PC-3 (cell line): ENCODE results near the gene FAM217A. TPM values are rescaled to one million over a fixed set of nuclear protein-coding genes. Genes with fewer than 3 reads are reported as not detected.

Experiments used
- ATAC-seq: fragments of 200-7000 bp; cut with Tn5 transposase; 2 replicates; pipeline ENCODE4 v1.9.1; 2020; ENCODE audit warnings: mild to moderate bottlenecking, moderate library complexity
- Bru-seq: library from RNA; stranded (reverse); fragments of 400-500 nt; gene quantifications from one replicate; lab custom pipeline; 2021; lab: Mats Ljungman, UMichigan
- BruChase-seq, 2 experiments: library from RNA; stranded (reverse); fragments of 400-500 nt; gene quantifications; one replicate each; lab custom pipeline; 2021; lab: Mats Ljungman, UMichigan
- BruUV-seq: library from RNA; stranded (reverse); fragments of 400-500 nt; replicated peaks from 2 replicates; lab custom pipeline; 2021; lab: Mats Ljungman, UMichigan
- CTCF ChIA-PET: fragments of 300-600 bp; sonication (Branson Sonifier 250); formaldehyde crosslinking; loops from one replicate; lab custom pipeline; 2022; ENCODE audit warnings: antibody characterized with exemption; lab: Charles Lee
- POLR2A ChIA-PET: fragments of 300-600 bp; sonication (Branson Sonifier 250); formaldehyde crosslinking; loops from one replicate; lab custom pipeline; 2022; ENCODE audit warnings: antibody characterized with exemption; ENCODE audit not compliant: unreplicated experiment; lab: Charles Lee
- DNase-seq: peaks from one replicate; pipeline ENCODE4 v3.0.0-alpha.2; 2015
- H2AFZ ChIP-seq: fragments of 300-600 bp; sonication (generic); 2 replicates; pipeline ENCODE4 v1.6.0; 2016; ENCODE audit warnings: antibody characterized with exemption, low read length
- H3F3A ChIP-seq: fragments of 300-600 bp; sonication (generic); one replicate; pipeline ENCODE4 v1.6.0; 2017; ENCODE audit warnings: antibody characterized with exemption, low read length, control low read depth, mild to moderate bottlenecking; ENCODE audit not compliant: unreplicated experiment
- H3K27ac ChIP-seq: fragments of 300-600 bp; sonication (generic); 2 replicates; pipeline ENCODE4 v1.5.1; 2016; ENCODE audit warnings: mild to moderate bottlenecking, low read length
- H3K27me3 ChIP-seq: fragments of 300-600 bp; sonication (generic); 2 replicates; pipeline ENCODE4 v1.6.1; 2016; ENCODE audit warnings: low read length, mixed read lengths
- H3K36me3 ChIP-seq: fragments of 300-600 bp; sonication (generic); 2 replicates; pipeline ENCODE4 v1.6.1; 2016; ENCODE audit warnings: low read depth, mixed run types, low read length, mixed read lengths
- H3K4me1 ChIP-seq: fragments of 300-600 bp; sonication (generic); 2 replicates; pipeline ENCODE4 v1.5.1; 2016; ENCODE audit warnings: low read length; ENCODE audit not compliant: insufficient read depth
- H3K4me2 ChIP-seq: fragments of 300-600 bp; sonication (generic); 2 replicates; pipeline ENCODE4 v1.6.0; 2016; ENCODE audit warnings: low read length
- H3K4me3 ChIP-seq: fragments of 300-600 bp; sonication (generic); 2 replicates; pipeline ENCODE4 v1.5.1; 2016; ENCODE audit warnings: mild to moderate bottlenecking, low read length, mixed read lengths
- H3K79me2 ChIP-seq: fragments of 300-600 bp; sonication (generic); 2 replicates; pipeline ENCODE4 v1.6.1; 2017; ENCODE audit warnings: low read length, mixed read lengths
- H3K9ac ChIP-seq: fragments of 300-600 bp; sonication (generic); 2 replicates; pipeline ENCODE4 v1.6.0; 2016; ENCODE audit warnings: mild to moderate bottlenecking, low read length
- H3K9me2 ChIP-seq: fragments of 300-600 bp; sonication (generic); replicated peaks from 2 replicates; pipeline ENCODE4 v1.6.1; 2016; ENCODE audit warnings: mixed run types, low read length, mixed read lengths
- H3K9me3 ChIP-seq: fragments of 300-600 bp; sonication (generic); 2 replicates; pipeline ENCODE4 v1.6.1; 2016; ENCODE audit warnings: low read length, mixed read lengths
- H4K20me1 ChIP-seq: fragments of 300-600 bp; sonication (generic); 2 replicates; pipeline ENCODE4 v1.6.1; 2016; ENCODE audit warnings: low read length, mixed read lengths
- EZH2 ChIP-seq: fragments of 300-600 bp; sonication (generic); IDR thresholded peaks from one replicate; pipeline ENCODE4 v1.6.1; 2017; ENCODE audit warnings: antibody characterized with exemption, mild to moderate bottlenecking, low read length; ENCODE audit not compliant: unreplicated experiment
- EZH2phosphoT487 ChIP-seq: fragments of 300-600 bp; sonication (generic); IDR thresholded peaks from 2 replicates; pipeline ENCODE4 v1.6.1; 2018; ENCODE audit warnings: mild to moderate bottlenecking, antibody characterized with exemption, low read length, borderline replicate concordance
- intact Hi-C: fragments of 100-400 bp; cut with micrococcal nuclease; formaldehyde crosslinking; loops from 2 replicates; pipeline ENCODE4 v1.9.0; 2023
- long read RNA-seq: library from polyadenylated mRNA; unstranded; transcript quantifications from one replicate; pipeline ENCODE4 v2.0.0, GENCODE V29; 2021; ENCODE audit not compliant: unreplicated experiment
- total RNA-seq: library from RNA; depleted of rRNA; stranded (reverse); fragments of >200 nt; gene quantifications from 2 replicates; pipeline ENCODE4 v1.2.3, GENCODE V29; 2014; rRNA removed
- TF ChIP-seq, protein P1 (sequence below): fragments of 300-600 bp; sonication (generic); conservative IDR thresholded peaks from 2 replicates; pipeline ENCODE4 v1.5.1; 2017; ENCODE audit warnings: antibody characterized with exemption, low read depth, mild to moderate bottlenecking, low read length

The FAM217A gene, protein sequence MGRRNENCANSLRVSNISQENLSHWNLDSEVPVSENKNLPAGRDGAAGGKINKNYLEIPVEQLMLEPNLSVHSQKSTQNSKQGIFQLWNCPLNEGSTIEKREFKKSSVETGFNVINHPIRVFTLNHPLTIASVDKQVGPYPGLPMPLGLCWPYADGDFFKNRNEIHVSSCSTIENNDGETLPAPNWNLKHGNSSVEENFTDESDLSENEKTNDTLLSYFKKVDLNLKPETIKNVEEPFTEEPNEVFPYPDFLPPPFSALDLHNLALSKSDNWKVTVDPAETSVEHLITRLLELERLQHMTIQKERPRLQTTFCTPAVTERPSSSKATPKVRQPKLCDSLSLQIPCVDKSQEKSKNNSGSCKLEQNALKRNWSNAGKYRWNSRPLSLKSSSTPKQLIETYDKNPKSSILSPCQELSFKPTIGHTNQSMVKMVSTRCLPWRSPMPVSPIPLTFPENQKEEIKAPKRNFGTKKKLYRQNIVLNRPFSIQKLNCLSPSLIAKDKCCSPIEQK
- total RNA-seq: not detected in 2 replicates
- Bru-seq, nascent RNA: not detected
- percentile 14 among the genes with signal in this experiment for BruChase-seq, experiment 1, labeled RNA remaining after a 6-hour chase
- BruChase-seq, experiment 2, labeled RNA remaining after a 2-hour chase: not detected
- long read RNA-seq, partial matches to known transcripts: 0 of 1 reads
- long read RNA-seq, other reads (novel, unspliced or antisense): 1 of 1 reads

DNA sequence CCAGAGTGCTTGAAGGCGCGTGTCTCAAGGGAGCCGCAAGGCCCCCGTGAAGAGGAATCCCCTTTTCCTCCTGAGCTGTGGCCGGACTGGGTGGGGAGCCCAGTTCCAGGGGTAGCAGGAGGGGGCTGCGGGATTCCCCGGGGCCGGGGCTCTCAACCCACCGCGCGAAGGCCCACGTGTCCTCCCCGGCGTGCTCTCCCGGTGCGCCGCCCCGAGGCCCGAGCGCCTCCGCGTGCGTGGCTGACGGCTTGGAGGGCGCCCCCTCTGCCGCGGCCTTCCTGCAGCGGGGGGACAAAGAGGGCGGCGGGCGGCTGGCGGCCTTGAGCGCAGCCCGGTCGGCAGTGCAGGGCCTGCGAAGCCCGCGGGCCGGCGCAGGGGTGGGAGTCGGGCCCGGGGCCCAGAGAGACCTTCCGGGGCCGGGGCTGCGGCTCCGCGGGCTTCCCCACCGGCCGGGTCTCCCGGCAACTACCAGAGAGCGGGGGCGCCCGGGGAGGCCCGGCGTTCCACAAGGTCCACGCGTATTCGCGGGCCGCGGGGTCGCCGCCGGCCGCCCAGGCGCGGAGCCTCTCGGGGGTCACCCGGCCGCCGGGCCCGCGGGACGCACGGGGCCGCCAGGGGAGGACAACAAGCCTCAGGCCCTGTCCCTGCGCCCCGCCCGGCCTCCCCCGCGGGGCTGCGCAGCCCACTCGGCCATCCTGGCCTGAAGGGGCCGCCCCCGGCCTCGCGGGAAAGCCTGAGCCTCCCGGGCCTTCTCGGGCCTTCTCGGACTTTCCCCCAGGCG lies at the start of gene FAM217A:
TSS of gene FAM217A (minus strand) at position 447 of the 781 bp plus-strand sequence. CDS start 1,723 bp downstream, outside the sequence.
- no peaks in the 10 kb centered on the region for H3K9me2 ChIP-seq
- H3K36me3 ChIP-seq: no peaks in the 10 kb centered on the region
- ATAC-seq (no peak), DNase-seq (no peak)
- no peak for TF ChIP-seq EZH2phosphoT487
- TF ChIP-seq, protein P1, sequence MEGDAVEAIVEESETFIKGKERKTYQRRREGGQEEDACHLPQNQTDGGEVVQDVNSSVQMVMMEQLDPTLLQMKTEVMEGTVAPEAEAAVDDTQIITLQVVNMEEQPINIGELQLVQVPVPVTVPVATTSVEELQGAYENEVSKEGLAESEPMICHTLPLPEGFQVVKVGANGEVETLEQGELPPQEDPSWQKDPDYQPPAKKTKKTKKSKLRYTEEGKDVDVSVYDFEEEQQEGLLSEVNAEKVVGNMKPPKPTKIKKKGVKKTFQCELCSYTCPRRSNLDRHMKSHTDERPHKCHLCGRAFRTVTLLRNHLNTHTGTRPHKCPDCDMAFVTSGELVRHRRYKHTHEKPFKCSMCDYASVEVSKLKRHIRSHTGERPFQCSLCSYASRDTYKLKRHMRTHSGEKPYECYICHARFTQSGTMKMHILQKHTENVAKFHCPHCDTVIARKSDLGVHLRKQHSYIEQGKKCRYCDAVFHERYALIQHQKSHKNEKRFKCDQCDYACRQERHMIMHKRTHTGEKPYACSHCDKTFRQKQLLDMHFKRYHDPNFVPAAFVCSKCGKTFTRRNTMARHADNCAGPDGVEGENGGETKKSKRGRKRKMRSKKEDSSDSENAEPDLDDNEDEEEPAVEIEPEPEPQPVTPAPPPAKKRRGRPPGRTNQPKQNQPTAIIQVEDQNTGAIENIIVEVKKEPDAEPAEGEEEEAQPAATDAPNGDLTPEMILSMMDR: no peak
- no peak for TF ChIP-seq EZH2
- H3K9ac ChIP-seq: no peak within 1 kb of the TSS
- H3K4me2 ChIP-seq: no peak within 1 kb of the TSS
- H3K27ac ChIP-seq: no peak within 1 kb of the TSS
- no peaks in the 10 kb centered on the region for H3K79me2 ChIP-seq
- BruUV-seq: no TSS peak
- H2AFZ ChIP-seq: no peak within 1 kb of the TSS
- no peaks in the 10 kb centered on the region for H3K27me3 ChIP-seq
- H3K4me1 ChIP-seq: no peaks in the 10 kb centered on the region
- intact Hi-C loops: no loop called here
- H4K20me1 ChIP-seq: no peaks in the 10 kb centered on the region
- CTCF ChIA-PET: interaction anchor here (0.6 kb wide), 1 partner anchor 74 kb away, joined by 3 read pairs; no protein-coding TSS in a partner anchor
- POLR2A ChIA-PET: no interaction called here
- H3K4me3 ChIP-seq: no peak within 1 kb of the TSS
- H3K9me3 ChIP-seq: no peaks in the 10 kb centered on the region
- no peaks in the 10 kb centered on the region for H3F3A ChIP-seq

DNA sequence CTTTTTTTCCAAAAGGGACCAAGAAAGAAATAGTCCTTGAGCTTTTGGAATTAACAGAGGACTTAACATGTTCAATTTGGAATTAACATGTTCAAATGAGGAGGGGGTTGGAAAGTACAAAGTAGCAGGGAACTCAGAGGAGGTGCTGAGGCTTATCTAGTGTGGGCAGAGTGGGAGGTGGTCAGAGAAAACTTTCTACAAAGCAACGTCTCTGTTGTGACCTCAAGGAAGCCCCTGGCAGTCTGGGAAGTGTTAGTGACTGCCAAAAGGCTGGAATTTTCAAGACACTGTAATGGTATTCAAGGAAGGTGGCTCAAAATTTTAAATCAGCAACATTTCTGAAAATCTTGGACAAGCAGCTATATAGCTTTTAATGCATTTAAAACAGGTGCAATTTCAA lies 49.1 kb upstream of the FAM217A start:
- Histone ChIP-seq H3K9me2 (no peaks in the 10 kb centered on the region), H3K27me3 (no peaks in the 10 kb centered on the region), H2AFZ (no peak overlapping the region), H3K4me1 (peaks cover 63% of the 10 kb centered on the region), H3K79me2 (peaks cover 18% of the 10 kb centered on the region), H3F3A (peaks cover 10% of the 10 kb centered on the region), H4K20me1 (no peaks in the 10 kb centered on the region), H3K27ac (no peak overlapping the region; the same call in 1 of the 2 replicates), H3K4me3 (no peak overlapping the region), H3K4me2 (no peak overlapping the region), H3K36me3 (peaks cover 56% of the 10 kb centered on the region), H3K9ac (no peak overlapping the region), H3K9me3 (no peaks in the 10 kb centered on the region)
- DNase-seq: no peak
- intact Hi-C loops: no loop called here
- no TSS peak for BruUV-seq
- POLR2A ChIA-PET: no interaction called here
- TF ChIP-seq, protein P1: no peak
- TF ChIP-seq EZH2phosphoT487 (no peak), EZH2 (no peak)
- CTCF ChIA-PET: no interaction called here
- ATAC-seq: no peak
